ENCODE data around the gene CGREF1.

DNA sequence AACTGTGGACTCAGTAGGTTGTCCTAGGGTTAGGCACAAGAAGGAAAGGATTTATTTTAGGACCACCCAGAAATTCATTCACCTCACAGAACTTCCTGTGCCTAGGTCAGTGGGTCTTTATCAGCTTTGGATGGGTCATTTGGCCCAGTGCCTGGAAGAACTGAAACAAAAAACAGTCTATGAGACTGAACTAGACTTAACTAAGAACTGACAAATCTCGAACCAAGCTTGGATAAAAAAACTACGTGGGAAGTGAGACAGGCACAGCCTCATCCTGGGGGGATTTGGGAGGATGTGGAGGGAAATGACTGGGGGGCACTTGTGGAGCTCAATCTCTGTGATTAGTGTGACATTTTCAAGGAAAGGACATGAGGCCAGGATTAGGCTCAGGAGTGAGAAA lies 45.1 kb downstream of the CGREF1 start:
- TF ChIP-seq, protein P1, sequence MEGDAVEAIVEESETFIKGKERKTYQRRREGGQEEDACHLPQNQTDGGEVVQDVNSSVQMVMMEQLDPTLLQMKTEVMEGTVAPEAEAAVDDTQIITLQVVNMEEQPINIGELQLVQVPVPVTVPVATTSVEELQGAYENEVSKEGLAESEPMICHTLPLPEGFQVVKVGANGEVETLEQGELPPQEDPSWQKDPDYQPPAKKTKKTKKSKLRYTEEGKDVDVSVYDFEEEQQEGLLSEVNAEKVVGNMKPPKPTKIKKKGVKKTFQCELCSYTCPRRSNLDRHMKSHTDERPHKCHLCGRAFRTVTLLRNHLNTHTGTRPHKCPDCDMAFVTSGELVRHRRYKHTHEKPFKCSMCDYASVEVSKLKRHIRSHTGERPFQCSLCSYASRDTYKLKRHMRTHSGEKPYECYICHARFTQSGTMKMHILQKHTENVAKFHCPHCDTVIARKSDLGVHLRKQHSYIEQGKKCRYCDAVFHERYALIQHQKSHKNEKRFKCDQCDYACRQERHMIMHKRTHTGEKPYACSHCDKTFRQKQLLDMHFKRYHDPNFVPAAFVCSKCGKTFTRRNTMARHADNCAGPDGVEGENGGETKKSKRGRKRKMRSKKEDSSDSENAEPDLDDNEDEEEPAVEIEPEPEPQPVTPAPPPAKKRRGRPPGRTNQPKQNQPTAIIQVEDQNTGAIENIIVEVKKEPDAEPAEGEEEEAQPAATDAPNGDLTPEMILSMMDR (conservative IDR thresholded peaks at IDR 0.05 in 1 of 2, IDR thresholded peaks at IDR 0.05 in 1 of 2; ENCODE audit: extremely low read depth in 1 of 2, insufficient read depth in 1 of 2, low read depth in 1 of 2, low read length in 2 of 2): no peak
- TF ChIP-seq EZH2 (IDR thresholded peaks at IDR 0.05; ENCODE audit: borderline replicate concordance, low read length): no peak

Data from mammary epithelial cell (primary cell).